HCT116 (cell line): ENCODE measurements around the gene NEURL1B. TPM values are rescaled to one million over a fixed set of nuclear protein-coding genes. Genes with fewer than 3 reads are reported as not detected.

Experiments used
- ATAC-seq: fragments of 200-7000 bp; cut with Tn5 transposase; 2 replicates; pipeline ENCODE4 v1.9.1; 2020; ENCODE audit warnings: mild to moderate bottlenecking, moderate library complexity
- BruUV-seq: library from RNA; stranded (reverse); fragments of 400-500 nt; replicated peaks from 2 replicates; lab custom pipeline; 2021; lab: Mats Ljungman, UMichigan
- CTCF ChIA-PET: fragments of 300-600 bp; sonication (Branson Sonifier 250); formaldehyde crosslinking; loops from one replicate; lab custom pipeline; 2021; ENCODE audit warnings: antibody characterized with exemption; lab: Charles Lee
- POLR2A ChIA-PET: fragments of 300-600, 350-600 bp; sonication (Branson Sonifier 250); formaldehyde crosslinking; loops from one replicate; lab custom pipeline; 2021; ENCODE audit warnings: antibody characterized with exemption; lab: Charles Lee
- RAD21 ChIA-PET, 2 experiments: fragments of 300-600 bp; sonication (Branson Sonifier 250); formaldehyde crosslinking; loops; one replicate each; lab custom pipeline; 2023; ENCODE audit warnings: low total read pairs in 2 of 2; ENCODE audit not compliant: uncharacterized antibody in 2 of 2, unreplicated experiment in 2 of 2, low non-redundant PET in 1 of 2; lab: Charles Lee
- DNase-seq: peaks from one replicate; pipeline ENCODE4 v3.0.0-alpha.2; 2010; ENCODE audit warnings: low read depth, low spot score
- H2AFZ ChIP-seq: fragments of 200-600 bp; shearing (Covaris generic), sonication (generic); 2 replicates; pipeline ENCODE4 v1.6.1; 2017; ENCODE audit warnings: low read depth, mixed run types, mixed read lengths, antibody characterized with exemption, low read length; ENCODE audit not compliant: poor library complexity, severe bottlenecking
- H3K27ac ChIP-seq: 2 replicates; pipeline ENCODE4 v1.5.1; 2012; ENCODE audit warnings: low read depth, low read length
- H3K27me3 ChIP-seq: fragments of 200-600 bp; sonication (generic); 2 replicates; pipeline ENCODE4 v1.6.1; 2016; ENCODE audit warnings: mixed run types, low read length, mixed read lengths; ENCODE audit not compliant: insufficient read depth
- H3K36me3 ChIP-seq, 2 experiments: fragments of 200-500 bp in 1 of 2; fragments of 200-600 bp in 1 of 2; sonication (Bioruptor generic) in 1 of 2; sonication (generic) in 1 of 2; 2 replicates each; pipeline versions ENCODE4 v1.5.1 to v1.6.1; 2014 to 2016; ENCODE audit warnings: low read length in 2 of 2, inconsistent platforms in 1 of 2, mixed read lengths in 1 of 2, mixed run types in 1 of 2; ENCODE audit not compliant: insufficient read depth in 2 of 2, control insufficient read depth in 1 of 2
- H3K4me1 ChIP-seq, 2 experiments: fragments of 200-600 bp in 1 of 2; sonication (generic) in 1 of 2; 2 replicates each; pipeline versions ENCODE4 v1.5.1 to v1.6.1; 2012 to 2017; ENCODE audit warnings: low read length in 2 of 2, inconsistent platforms in 1 of 2, mild to moderate bottlenecking in 1 of 2, mixed read lengths in 1 of 2, mixed run types in 1 of 2, moderate library complexity in 1 of 2; ENCODE audit not compliant: insufficient read depth in 2 of 2, control insufficient read depth in 1 of 2
- H3K4me2 ChIP-seq: fragments of 200-600 bp; sonication (generic); 2 replicates; pipeline ENCODE4 v1.6.1; 2017; ENCODE audit warnings: mixed run types, low read length, mixed read lengths
- H3K4me3 ChIP-seq, 2 experiments: fragments of 200-600 bp in 1 of 2; sonication (generic) in 1 of 2; replicated peaks in 1 of 2; 2 replicates each; pipeline ENCODE4 v1.5.1; 2011 to 2016; ENCODE audit warnings: low read length in 2 of 2, control low read depth in 1 of 2, low read depth in 1 of 2, mild to moderate bottlenecking in 1 of 2, mixed read lengths in 1 of 2, mixed run types in 1 of 2
- H3K79me2 ChIP-seq: fragments of 200-600 bp; sonication (generic); 2 replicates; pipeline ENCODE4 v1.6.1; 2017; ENCODE audit warnings: mild to moderate bottlenecking, mixed run types, low read length, moderate library complexity, mixed read lengths; ENCODE audit not compliant: insufficient read depth
- H3K9ac ChIP-seq: fragments of 200-600 bp; sonication (generic); 2 replicates; pipeline ENCODE4 v1.6.1; 2016; ENCODE audit warnings: low read length, mixed read lengths
- H3K9me2 ChIP-seq: fragments of 200-600 bp; sonication (generic), shearing (Covaris generic); 2 replicates; pipeline ENCODE4 v1.6.1; 2017; ENCODE audit warnings: mixed run types, mild to moderate bottlenecking, moderate library complexity; ENCODE audit not compliant: insufficient read depth
- H3K9me3 ChIP-seq, 2 experiments: fragments of 200-500 bp in 1 of 2; fragments of 200-600 bp in 1 of 2; sonication (Bioruptor generic) in 1 of 2; sonication (generic) in 1 of 2; 2 replicates each; pipeline ENCODE4 v1.6.1; 2014 to 2017; ENCODE audit warnings: low read length in 2 of 2, mixed read lengths in 2 of 2, inconsistent platforms in 1 of 2, low read depth in 1 of 2, mild to moderate bottlenecking in 1 of 2, mixed run types in 1 of 2, moderate library complexity in 1 of 2; ENCODE audit not compliant: control insufficient read depth in 1 of 2, insufficient read depth in 1 of 2
- H4K20me1 ChIP-seq: fragments of 200-600 bp; sonication (generic), shearing (Covaris generic); 2 replicates; pipeline ENCODE4 v1.6.1; 2017; ENCODE audit warnings: mixed run types, mild to moderate bottlenecking, moderate library complexity; ENCODE audit not compliant: insufficient read depth
- ATF3 ChIP-seq: IDR thresholded peaks from 2 replicates; pipeline ENCODE4 v1.6.1; 2012
- CEBPB ChIP-seq: IDR thresholded peaks from 2 replicates; pipeline ENCODE4 v1.6.1; 2012; ENCODE audit warnings: low read depth
- ELF1 ChIP-seq: IDR thresholded peaks from 2 replicates; pipeline ENCODE4 v1.6.1; 2012; ENCODE audit warnings: low read depth, borderline replicate concordance
- EZH2 ChIP-seq: fragments of 200-600 bp; sonication (generic); IDR thresholded peaks from 2 replicates; pipeline ENCODE4 v1.6.1; 2017; ENCODE audit warnings: antibody characterized with exemption, mixed run types
- FOSL1 ChIP-seq: IDR thresholded peaks from 2 replicates; pipeline ENCODE4 v1.6.1; 2012; ENCODE audit warnings: low read depth
- MAX ChIP-seq: IDR thresholded peaks from 2 replicates; pipeline ENCODE4 v1.6.1; 2012
- RAD21 ChIP-seq: IDR thresholded peaks from 2 replicates; pipeline ENCODE4 v1.6.1; 2012; ENCODE audit warnings: low read depth, mild to moderate bottlenecking
- SIN3A ChIP-seq: IDR thresholded peaks from 2 replicates; pipeline ENCODE4 v1.6.1; 2012; ENCODE audit warnings: low read depth
- TCF7L2 ChIP-seq: IDR thresholded peaks from 2 replicates; pipeline ENCODE4 v1.7.0; 2011; ENCODE audit warnings: borderline replicate concordance, inconsistent platforms; ENCODE audit not compliant: insufficient read depth, insufficient read length; ENCODE audit errors: extremely low read depth
- YY1 ChIP-seq: IDR thresholded peaks from 2 replicates; pipeline ENCODE4 v1.6.1; 2011; ENCODE audit warnings: low read length, low read depth, moderate library complexity, mild to moderate bottlenecking; ENCODE audit not compliant: insufficient replicate concordance; ENCODE audit errors: extremely low read depth
- ZBTB33 ChIP-seq: IDR thresholded peaks from 2 replicates; pipeline ENCODE4 v1.6.1; 2011; ENCODE audit warnings: mild to moderate bottlenecking, low read length, moderate library complexity; ENCODE audit not compliant: insufficient replicate concordance; ENCODE audit errors: extremely low read depth
- ZNF274 ChIP-seq: fragments of 200-500 bp; sonication (Bioruptor generic); IDR thresholded peaks from 2 replicates; pipeline ENCODE4 v1.6.1; 2014; ENCODE audit warnings: mild to moderate bottlenecking, low read depth, low read length, inconsistent platforms
- intact Hi-C: fragments of 100-400 bp; cut with micrococcal nuclease; formaldehyde crosslinking; loops from 2 replicates; pipeline ENCODE4 v1.10.0; 2022
- total RNA-seq: library from RNA; stranded (reverse); gene quantifications from one replicate; pipeline ENCODE4 v1.2.1, GENCODE V29; 2021; ENCODE audit not compliant: unreplicated experiment
- TF ChIP-seq, protein P1 (sequence below), 3 experiments: fragments of 200-600 bp in 1 of 3; sonication (generic) in 1 of 3; IDR thresholded peaks in 2 of 3; conservative IDR thresholded peaks in 1 of 3; 2 replicates each; pipeline ENCODE4 v1.5.1; 2012 to 2017; ENCODE audit warnings: low read depth in 2 of 3, low read length in 2 of 3, antibody characterized with exemption in 1 of 3, borderline replicate concordance in 1 of 3, control low read depth in 1 of 3, mild to moderate bottlenecking in 1 of 3, mixed read lengths in 1 of 3, mixed run types in 1 of 3, moderate library complexity in 1 of 3; ENCODE audit not compliant: insufficient read depth in 1 of 3

The NEURL1B gene
- total RNA-seq, 1 experiment from 2014 or later: 5.8 TPM

DNA sequence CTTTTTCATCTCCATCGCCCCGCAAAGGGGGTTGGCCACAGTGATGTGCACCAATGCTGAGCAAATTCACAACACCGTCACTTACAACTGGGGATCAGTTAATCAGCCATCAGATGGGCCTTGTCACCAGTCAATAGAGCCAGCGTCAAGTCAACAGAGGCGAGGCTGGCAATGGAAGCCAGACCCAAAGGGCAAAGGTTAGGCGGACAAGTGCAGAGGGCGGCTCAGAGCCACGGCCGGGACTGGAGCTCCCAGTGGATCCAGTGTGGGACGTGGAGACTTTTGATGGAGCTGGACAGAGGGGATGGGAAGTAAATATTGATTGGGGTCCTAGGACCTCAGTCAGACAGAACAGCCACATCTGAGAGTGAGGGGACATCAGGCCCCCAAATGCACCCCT, 84.2 kb downstream of the NEURL1B start:
- Histone ChIP-seq H3K9me3 (no peaks in the 10 kb centered on the region), H3K4me1 (no peaks in the 10 kb centered on the region), H2AFZ (no peak overlapping the region), H3K4me2 (no peak overlapping the region), H3K9ac (no peak overlapping the region), H3K79me2 (no peaks in the 10 kb centered on the region), H3K36me3 (no peaks in the 10 kb centered on the region), H3K27me3 (no peaks in the 10 kb centered on the region), H4K20me1 (no peaks in the 10 kb centered on the region), H3K27ac (no peak overlapping the region), H3K4me3 (no peak overlapping the region), H3K9me2 (no peaks in the 10 kb centered on the region)
- BruUV-seq: no TSS peak
- ChIA-PET CTCF (interaction anchor here (0.6 to 0.8 kb wide), 2 partner anchors 11 to 210 kb away, joined by 3 read pairs; no protein-coding TSS in a partner anchor), RAD21 (no interaction called here), POLR2A (interaction anchor here (0.6 kb wide), 1 partner anchor 9 kb away, joined by 4 read pairs; no protein-coding TSS in a partner anchor)
- TF ChIP-seq ZNF274: no peak
- no peak for DNase-seq
- intact Hi-C loops: no loop called here
- ATAC-seq: no peak

GRCh38 chr5:172725785-172726184, 84.7 kb downstream of the NEURL1B start:
- Histone ChIP-seq H3K9ac (no peak overlapping the region), H2AFZ (no peak overlapping the region), H3K36me3 (no peaks in the 10 kb centered on the region), H3K4me1 (no peaks in the 10 kb centered on the region), H3K4me2 (no peak overlapping the region), H4K20me1 (no peaks in the 10 kb centered on the region), H3K27me3 (no peaks in the 10 kb centered on the region), H3K9me3 (no peaks in the 10 kb centered on the region), H3K4me3 (no peak overlapping the region), H3K9me2 (no peaks in the 10 kb centered on the region), H3K79me2 (no peaks in the 10 kb centered on the region), H3K27ac (no peak overlapping the region)
- POLR2A ChIA-PET: no interaction called here
- DNase-seq (no peak), ATAC-seq (no peak)
- intact Hi-C loops: no loop called here
- RAD21 ChIA-PET: no interaction called here
- no peak for TF ChIP-seq ELF1
- TF ChIP-seq SIN3A: no peak
- TF ChIP-seq FOSL1: no peak
- no peak for TF ChIP-seq YY1
- no peak for TF ChIP-seq CEBPB
- no peak for TF ChIP-seq TCF7L2
- TF ChIP-seq ZNF274: no peak
- TF ChIP-seq, protein P1, sequence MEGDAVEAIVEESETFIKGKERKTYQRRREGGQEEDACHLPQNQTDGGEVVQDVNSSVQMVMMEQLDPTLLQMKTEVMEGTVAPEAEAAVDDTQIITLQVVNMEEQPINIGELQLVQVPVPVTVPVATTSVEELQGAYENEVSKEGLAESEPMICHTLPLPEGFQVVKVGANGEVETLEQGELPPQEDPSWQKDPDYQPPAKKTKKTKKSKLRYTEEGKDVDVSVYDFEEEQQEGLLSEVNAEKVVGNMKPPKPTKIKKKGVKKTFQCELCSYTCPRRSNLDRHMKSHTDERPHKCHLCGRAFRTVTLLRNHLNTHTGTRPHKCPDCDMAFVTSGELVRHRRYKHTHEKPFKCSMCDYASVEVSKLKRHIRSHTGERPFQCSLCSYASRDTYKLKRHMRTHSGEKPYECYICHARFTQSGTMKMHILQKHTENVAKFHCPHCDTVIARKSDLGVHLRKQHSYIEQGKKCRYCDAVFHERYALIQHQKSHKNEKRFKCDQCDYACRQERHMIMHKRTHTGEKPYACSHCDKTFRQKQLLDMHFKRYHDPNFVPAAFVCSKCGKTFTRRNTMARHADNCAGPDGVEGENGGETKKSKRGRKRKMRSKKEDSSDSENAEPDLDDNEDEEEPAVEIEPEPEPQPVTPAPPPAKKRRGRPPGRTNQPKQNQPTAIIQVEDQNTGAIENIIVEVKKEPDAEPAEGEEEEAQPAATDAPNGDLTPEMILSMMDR (IDR thresholded peaks at IDR 0.05 in 2 of 3, conservative IDR thresholded peaks at IDR 0.05 in 1 of 3; ENCODE audit: borderline replicate concordance in 1 of 3, insufficient read depth in 1 of 3, low read depth in 2 of 3, low read length in 2 of 3): no peak
- TF ChIP-seq EZH2: no peak
- no peak for TF ChIP-seq MAX
- no peak for TF ChIP-seq ZBTB33
- no peak for TF ChIP-seq ATF3
- TF ChIP-seq RAD21: no peak
- BruUV-seq: no TSS peak
- CTCF ChIA-PET: interaction anchor here (0.8 kb wide), 1 partner anchor 11 kb away, joined by 3 read pairs; no protein-coding TSS in a partner anchor
